Astrocyte of the hippocampus (primary cell): ENCODE measurements around the gene SNAP23.

Source experiments
- DNase-seq: peaks from one replicate; pipeline ENCODE4 v3.0.0; 2011; ENCODE audit warnings: low read depth, low spot score

SNAP23 gene

DNA sequence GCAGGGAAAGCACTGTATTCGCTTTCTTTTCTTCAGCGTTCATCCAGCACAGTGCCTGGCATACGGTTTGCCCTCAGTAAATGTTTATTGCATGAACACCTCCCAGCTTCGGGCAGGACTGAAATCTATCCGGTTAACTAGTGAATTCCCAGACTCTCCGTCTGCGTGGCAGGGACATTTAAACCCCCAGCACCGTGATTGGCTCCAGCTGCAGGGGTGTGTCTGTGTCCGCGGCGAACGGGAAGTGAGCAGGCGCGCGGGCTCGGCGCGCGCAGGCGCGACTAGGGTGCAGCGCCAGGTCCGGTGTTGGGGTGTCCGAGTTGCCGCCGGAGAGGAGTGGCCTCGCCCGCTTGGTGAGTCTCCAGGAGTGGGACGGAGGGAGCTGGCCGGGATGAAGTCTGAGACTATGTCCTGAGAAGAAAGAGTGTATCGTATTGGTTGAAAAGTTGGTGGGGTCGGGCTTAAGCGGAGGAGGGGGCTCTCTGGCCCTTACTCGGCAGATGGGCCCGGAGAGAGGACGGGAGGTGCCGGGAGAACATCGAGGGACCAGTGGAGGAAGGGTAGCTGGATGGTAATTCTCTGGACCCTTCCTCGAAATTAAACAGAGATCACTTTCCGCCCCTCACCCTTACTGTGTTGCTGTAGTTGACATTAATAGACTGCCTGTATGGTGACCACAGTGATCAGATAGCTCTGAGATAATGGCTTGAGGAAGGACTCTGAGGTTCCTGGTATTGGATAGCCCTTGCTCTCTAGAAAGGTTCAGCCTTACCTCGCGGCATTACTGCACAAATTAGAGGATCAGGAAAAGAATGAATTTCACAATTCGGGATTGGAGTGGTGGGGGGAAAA, at the start of gene SNAP23:
Gene SNAP23, plus strand, starts transcription at position 274 of the 852 bp plus-strand sequence. CDS start 16,213 bp downstream, outside the sequence.
- peak; percentile 98 for DNase-seq

DNA sequence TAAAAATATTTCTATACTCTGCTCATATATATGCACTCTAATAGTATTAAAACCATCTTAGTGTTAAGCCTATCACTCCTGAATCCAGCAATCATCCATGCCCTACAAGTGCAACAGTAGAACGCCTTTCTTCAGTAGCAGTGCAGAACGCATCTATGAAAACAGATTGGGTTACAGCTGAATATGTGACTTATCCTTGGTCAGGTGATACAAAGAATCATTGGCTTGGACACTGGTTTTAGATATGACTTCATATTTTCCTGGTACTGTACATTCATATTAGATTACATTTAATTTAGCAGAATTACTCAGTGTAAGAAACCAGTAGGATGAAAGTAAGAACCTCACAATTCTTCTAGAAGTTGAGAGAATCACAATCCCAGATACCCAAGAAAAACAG, 47.8 kb upstream of the SNAP23 start:
- no peak for DNase-seq

DNA sequence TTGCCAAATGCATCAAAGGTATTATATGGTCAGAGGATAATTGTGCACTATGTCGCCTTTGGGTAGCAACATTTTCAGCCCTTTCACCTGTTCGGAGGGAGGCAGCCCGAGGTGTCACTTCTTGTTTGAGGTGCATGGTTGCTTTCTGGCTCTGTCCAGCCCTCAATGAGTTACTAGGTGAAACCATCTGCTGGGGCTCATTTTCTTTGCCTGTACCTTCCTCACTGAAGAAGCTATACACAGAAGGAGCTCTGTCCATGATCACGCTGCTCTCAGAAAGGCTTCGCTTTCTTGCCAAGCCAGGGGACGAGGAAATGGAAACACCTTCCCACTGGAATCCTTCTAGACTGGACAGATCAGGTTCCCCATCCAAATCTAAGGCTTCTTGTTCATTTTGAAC, 47.2 kb upstream of the SNAP23 start:
- DNase-seq: no peak

DNA sequence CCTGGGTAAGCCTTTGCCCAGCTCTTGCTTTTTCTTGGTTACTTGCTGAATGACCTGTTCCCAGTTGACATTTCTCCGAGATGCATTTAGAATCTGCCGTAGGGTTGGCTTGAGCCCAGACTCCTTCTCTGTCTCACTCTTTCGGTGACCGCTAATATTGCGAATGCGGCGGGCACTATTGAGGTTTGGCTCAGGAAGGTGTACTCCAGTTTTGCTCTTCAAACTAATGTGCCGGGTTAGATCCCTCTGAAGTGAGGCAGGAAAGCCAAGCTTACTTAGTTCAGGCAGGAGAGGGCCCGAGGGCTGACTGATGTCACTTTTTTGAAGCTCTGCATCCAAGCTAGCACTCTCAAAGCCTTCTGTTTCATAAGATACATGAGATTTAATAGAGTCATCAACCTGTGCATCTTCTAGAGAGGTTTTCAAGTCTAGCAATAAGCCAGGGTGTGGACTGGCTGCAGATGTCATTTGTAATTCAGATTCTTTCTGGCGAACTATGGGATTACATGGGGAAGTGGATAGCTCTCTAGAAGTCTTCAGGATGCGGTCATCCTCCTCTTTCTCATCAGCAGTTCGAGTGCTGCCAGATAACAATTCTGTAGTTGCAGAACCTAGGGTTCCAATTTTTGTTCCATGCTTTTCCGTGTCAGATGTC, 45.5 kb upstream of the SNAP23 start:
- no peak for DNase-seq

DNA sequence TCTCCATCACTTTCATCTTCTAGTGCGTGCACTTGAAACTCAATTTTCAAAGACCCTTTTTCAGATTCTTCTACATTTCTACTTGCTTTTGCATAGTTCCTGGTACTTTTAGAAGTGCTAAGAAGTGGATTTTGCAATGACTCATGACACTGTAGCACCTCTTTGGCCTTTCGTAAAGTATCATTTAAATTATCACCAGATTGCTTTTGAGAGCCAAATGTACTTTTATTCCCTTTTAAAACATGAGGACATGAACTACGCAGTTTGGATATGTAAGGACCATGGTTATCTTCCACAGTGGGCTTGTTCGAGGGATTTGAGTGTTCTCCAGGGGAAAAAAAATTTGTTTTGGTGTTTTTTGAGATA, 45.0 kb upstream of the SNAP23 start:
- no peak for DNase-seq

DNA sequence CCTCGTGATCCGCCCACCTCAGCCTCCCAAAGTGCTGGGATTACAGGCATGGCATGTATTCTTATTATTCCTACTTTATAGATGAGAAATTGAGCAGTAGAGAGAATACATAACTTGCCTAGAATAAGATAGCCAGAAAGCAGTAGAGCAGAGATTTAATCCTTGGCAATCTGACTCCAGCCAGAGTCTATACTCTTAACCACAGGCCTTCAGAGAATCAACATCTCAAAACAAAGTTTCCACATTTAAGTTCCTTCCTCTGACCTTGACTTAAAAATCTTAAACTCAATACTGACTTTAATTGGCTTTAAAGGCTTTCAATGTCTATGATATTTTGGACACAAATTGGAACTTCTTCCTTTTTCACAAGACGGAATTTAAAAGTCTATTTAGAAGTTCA, 41.6 kb upstream of the SNAP23 start:
- DNase-seq: peak; percentile 6

DNA sequence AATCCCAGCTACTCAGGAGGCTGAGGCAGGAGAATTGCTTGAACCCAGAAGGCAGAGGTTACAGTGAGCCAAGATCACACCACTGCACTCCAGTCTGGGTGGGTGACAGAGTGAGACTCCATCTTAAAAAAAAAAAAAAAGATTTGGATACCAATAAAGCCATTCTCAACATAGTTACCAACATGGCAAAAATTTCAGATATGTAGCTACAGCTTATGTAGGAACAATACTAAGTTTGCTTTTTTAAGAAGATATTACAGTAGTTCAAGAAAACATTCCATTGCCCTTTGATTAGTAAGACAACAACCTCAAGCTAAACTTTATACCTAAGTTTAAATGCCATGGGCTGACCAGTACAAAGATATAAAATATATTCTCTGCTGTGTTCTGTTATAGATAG, 38.9 kb upstream of the SNAP23 start:
- peak; percentile 6 for DNase-seq

DNA sequence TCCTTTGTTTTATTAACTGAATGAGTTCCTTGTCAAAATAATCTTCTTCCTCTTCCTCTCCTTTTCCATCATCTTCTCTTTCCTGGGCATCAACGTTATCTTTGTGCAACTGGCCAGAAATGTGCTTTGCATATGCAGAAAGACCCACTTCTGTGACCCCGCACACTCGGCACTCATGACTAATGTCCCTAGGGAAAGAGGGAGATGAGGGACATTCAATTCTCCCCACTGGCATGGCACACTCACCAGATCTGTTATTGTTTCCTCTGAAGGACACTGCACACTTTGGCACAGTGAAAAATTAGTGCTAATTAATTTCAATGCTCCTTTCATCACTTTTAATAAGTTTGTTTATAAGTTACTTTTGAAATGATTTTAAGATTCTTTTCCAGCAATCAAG, 38.5 kb upstream of the SNAP23 start:
- peak; percentile 29 for DNase-seq

DNA sequence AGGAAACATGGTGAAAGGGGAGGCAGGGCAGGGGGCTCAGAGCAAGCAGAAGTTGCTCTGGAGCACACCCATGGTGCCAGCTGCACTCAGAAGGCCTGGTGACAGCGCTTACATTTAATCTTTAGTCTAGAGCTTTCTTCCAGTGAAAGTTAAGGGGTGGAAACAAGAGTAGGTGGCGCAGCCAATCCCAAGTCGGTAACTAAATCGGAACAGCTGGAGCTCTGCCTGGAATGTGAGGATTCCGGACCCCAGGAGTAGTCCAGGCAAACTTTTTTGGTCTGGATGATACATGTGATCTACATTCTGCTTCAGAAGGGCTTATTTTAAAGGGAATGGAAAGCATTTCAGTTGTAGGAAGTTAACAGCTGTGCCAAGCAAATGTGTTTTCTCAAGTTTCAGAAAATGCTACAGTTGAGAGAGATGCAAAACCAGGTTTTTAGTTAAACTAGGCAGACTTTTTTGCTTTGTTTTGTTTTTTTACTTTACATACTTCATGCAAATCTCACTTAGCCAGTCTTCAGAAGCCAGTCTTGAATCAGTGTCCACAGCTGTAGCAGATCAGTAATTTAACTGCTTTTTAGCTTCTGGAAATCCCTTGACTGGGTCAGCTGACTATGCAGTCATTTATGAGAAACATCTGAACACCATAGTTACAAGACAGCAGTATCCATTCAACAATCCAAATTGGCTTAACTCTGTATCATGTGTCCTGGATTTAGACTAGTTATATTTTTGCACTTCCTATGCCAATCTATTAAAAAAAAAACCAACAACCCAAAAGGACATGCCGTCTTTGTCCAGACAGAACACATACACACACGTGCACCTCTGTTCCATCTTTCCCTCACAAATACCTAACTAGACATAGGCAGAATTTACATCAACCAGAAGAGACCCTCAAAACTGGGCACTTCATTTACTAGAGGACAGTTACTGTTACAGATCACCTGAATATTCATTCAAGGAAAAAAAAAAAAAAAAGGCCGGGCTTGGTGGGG, 37.7 kb upstream of the SNAP23 start:
- DNase-seq: peak; percentile 96

DNA sequence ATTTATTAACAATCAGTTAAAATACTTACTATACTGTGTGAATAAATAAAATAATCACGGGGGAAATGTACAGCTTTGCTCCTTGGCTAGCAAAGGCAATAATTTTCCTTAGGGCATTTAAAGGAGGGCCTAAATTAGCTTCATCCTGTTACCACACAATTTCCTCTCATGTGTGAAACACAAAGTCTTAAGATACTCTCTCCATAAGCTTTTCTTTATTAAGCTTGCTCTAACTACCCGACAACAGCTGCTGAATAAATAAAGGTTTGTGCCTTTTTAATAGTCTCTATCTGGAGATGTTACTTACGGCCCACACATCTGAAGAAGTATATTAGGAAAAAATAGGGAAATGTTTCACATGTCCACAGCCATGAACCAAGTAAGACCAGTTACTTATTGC, 34.2 kb upstream of the SNAP23 start:
- DNase-seq: no peak

DNA sequence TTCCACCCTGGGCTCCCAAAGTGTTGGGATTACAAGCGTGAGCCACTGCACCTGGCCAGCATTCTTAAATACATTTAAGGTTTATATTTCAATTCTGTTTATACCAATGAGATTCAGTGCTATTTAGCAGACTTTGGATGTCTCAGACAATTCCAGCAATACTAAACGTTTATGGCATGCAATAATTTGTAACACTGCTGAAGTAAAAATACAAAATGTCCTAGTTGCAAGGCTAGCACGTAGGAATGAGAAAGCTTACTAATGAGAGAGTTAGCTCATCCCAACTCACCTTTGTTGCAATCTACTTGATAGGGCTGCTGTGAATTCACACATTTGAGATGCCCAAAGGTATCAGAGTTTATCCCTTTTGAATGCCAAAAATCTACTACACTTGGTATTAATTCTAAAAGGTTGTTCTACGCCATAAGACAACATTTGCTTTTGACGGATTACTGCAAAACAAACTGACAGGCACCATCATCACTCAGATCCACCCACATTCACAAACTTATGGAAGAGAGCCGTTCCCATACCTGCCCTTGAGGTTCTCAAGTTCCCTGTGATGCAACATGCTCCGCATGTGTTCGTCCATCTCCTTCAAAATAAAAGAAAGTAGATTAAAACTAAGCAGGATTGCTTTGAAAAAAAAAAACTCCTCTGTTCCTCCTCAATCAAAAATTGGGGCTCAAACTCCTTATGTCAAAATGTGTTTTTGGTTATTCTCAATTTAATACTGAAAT, 29.7 kb upstream of the SNAP23 start:
- DNase-seq: no peak

DNA sequence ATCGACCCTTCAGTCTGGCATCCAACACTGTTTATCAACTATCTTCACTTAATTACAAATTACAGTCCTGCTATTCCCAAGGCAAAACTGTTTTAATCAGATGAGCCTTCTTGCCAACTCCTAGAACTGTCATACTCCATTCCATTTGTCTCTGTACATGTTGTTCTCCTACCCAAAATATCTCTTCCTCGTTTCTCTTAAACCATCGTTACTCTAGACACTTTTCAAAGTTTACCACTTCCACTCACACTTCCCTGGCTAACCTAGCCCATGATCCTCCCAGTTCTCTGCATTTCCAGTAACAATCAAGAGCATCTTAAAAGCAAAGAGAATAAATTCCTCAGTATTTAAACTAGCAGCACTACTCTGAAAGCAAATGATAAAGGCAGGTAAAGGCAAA, 24.4 kb upstream of the SNAP23 start:
- DNase-seq: no peak

DNA sequence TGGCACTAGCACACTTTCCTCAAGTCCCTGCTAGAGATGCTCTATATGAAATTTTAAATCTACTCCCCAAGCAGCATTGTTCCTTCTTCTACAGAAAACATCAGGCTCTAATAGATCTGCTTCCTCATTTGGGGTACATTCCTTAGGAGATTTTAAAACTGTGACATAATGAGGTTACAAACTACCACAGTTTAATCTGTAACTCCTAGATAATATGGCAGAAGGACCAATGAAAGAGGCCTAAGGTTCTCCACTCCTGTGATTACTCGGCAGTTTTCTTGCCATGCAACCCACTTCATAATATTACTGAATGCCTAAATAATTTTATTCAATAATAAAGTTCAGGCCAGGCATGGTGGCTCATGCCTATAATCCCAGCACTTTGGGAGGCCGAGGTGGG, 20.6 kb upstream of the SNAP23 start:
- no peak for DNase-seq

DNA sequence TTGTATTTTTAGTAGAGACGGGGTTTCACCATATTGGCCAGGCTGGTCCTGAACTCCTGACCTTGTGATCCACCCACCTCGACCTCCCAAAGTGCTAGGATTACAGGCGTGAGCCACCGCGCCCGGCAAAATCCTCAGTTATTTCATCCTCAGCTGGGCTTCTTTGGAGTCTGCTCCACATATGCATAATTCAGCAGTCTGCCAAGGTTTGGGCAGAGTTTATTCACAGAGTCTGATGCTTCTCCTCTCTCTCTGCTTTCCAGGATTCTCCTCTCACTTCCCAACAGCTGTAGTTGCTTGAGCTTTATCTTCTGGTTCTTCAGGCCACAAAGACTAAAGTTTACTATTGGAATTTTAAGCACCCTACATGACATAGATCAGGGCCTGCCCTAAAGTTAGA, 12.7 kb upstream of the SNAP23 start:
- DNase-seq: no peak

DNA sequence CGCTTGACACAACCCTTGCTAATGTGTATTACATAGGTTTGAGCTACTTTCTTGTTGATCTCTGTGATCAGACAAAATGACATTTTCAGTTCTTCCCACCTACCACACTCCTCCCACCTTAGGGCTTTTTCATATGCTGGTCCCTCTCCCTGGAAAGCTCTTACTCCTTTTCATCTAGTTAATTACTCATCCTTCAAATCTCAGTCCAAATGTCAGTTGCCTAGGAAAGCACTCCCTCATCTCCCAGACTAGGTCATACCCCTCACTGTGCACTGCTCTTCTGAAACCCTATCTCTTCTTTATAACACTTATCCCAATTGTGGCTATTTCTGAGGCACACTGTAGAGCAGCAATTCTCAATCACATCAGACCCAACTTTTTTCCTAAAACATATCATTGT, 11.8 kb upstream of the SNAP23 start:
- no peak for DNase-seq

DNA sequence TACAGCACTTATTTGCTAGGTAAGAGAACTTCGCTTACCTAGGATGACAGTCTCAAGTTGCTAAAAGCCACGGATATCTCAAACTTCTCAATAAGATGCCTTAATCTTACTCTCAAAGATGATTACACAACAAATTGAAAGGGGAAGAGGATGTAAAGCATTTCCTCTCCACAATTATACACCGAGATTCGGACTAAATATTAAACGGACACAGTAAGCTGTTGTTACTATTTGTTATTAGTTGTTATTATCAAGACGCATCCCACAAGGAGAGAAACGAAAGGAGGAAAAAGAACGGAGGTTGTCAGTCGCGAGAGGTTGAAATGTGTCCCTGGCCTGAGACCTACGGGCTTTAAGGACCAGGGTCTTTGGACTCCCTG, 5.2 kb upstream of the SNAP23 start:
- peak; percentile 26 for DNase-seq

DNA sequence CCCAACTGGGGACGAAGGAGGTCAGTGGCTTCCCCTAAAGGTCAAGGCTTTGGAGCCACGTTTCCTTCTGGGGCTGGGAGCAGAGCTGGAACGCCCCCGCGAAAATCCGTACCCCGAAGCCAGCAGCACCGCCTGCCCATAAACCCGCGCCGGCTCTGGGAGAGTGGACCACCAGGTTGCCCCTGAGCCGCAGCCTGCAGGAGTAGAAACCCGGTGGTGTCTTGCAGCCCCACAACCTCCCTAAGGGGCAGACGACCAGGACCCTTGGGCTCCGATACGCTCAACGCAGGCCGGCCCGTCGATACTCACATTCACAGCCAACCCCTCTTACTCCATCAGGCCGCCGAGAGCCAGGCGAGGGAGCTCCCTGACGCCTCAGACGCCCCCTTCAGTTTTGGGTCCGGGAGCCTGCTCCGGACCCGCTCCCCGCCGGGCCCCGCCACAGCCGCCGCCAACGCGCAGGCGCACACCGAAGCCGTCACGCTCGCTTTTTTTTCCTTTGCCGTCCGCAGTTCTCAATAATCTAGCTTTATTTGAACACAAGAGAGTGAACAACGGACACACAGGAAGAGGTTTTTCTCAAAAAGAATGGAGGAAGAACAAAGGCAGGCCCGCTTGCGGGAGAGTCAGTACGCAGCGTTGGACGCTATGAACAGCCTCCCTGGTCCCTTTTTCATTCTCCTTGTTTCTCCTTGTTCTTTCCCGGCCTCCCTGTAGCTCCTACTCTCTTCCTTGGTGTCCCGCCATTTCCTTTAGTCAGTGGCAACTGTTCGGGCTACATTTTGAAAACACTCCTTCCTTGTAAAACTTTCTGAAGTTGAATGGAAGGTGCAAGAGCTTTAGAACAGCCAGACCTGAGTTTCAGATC, 4.5 kb upstream of the SNAP23 start, which contains the start of gene ZNF106:
Gene ZNF106, minus strand, starts transcription at position 471 of the 868 bp plus-strand sequence. CDS start 18,852 bp downstream, outside the sequence.
- peak; percentile 96 for DNase-seq

DNA sequence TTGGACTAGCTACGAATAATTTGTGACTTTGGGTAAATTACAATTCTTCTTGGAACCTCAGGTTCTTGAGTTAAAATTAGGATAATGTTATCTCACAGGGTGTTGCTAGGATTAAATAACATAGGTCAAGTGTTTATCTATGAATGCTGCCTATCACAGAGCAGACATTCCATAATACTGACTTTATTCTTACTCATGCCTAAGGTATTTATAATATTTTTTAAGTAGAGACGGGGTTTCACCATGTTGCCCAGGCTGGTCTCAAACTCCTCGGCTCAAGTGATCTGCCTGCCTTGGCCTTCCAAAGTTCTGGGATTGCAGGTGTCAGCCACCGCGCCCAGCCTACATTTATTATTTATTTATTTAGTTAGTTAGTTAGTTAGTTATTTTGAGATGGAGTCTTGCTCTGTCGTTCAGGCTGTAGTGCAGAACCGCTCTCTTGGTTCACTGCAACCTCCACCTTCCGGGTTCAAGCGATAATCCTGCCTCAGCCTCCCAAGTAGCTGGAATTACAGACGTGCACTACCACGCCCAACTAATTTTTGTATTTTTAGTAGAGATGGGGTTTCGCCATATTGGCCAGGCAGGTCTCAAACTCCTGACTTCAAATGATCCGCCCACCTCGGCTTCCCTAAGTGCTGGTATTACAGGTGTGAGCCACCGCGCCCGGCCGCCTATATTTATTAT, 3.8 kb upstream of the SNAP23 start:
- peak; percentile 65 for DNase-seq

DNA sequence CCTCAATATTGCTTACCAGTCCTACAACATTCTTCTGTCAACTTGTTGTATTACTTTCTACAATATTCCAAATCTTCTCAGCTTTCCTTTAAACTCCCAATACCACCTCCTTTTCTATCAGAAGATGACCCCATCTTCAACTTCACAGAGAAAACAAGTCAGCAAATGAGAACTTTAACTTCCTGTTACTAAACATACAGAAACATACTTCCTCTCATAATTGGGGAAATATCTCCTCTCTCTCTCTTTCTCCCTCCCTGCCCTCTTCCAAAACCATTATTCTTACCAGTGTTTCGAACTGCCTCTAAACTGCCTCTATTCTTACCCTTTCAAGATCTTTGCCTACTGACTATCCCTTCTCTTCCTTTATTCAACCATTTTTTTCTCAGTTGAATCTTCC, 1.8 kb upstream of the SNAP23 start:
- DNase-seq: no peak

DNA sequence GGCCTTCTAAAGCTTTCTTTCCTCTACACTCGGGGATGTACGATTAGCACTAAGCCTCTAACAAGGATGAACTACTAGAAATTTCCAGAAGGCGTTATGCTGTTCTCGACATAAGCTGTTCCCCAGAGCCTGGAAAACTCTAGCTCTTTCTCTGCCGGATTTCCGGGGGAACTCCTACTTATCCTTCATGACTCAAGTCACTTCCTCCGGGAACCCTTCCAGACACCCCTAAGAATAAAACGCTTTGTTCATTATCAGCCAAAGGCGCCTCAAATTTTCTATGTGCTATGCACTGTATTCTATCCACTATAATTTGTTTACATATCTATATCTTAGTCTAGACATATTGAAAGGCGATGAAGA, 455 bp upstream of the SNAP23 start:
- DNase-seq: no peak
